RPMI8226 (cell line): Measurements from ENCODE around the gene EPHA2.

ENCODE experiments used
- DNase-seq: peaks from one replicate; pipeline ENCODE4 v3.0.0-alpha.2; 2015

Gene EPHA2

DNA sequence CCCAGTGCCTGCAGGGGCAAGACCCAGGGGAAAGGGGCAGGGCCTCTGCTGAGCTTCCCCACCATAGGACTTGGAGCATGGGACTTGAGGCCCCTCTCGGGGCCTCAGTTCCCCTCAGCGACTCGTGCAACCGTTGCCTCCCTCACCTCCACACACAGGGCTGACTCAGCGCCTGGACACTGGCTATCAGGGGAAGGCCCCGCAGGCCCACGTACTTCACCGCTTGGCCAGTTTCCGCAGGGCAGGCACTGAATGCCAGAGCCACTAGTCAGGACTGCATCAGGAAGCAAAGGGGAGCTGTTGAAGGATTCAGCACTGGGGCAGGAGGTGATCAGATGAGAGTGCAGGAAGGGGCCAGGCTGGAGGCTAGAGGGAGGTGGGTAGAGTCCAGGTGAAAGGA lies 66.9 kb downstream of the EPHA2 start:
- no peak for DNase-seq

DNA sequence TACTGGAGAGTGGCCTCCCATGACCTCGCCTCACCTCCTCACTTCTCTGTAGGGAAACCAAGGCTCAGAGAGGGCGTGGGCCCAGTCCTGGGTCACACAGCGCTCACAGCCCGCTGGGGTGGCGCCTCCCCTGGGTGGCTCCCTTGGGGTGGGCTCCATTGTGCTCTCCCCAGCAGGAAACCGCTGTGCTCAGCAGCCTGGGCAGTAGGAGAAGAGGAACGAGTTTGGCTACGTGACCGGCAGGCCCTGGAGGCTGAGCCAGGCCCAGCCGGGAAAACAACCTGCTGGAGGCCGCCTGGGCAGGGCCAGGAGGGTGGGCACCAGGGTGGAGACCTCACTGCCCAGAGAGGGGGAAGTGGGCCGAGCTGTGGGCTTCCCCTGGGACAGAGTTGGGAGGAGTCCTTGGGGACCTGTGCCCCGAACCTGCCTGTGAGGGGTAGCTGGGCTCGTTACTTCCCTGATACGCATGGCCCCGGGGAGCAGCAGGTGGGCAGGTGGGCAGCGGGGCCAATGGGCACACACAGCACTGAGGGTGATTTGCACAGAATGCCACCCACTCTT lies 67.4 kb downstream of the EPHA2 start:
- DNase-seq, result no peak

DNA sequence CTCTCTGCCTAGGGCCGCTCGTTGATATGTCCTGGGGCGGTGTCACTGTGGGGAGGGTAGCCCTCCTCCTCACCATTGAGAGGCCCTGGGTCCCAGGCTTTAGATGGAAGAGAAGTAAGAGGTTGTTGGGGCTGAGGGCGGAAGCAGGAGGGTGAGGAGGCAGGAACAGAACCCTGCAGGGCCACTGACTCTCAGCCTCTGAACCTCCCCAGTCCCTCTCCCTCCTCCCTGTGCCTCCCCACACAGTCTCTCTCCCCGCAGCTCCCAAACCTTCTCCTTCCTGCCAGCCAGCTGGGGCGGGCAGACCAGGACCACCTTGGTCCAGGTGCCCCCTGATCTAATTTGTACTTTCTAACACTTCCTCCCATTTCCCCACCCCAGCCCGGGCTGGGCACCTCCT lies 68.1 kb downstream of the EPHA2 start:
- DNase-seq, result no peak

DNA sequence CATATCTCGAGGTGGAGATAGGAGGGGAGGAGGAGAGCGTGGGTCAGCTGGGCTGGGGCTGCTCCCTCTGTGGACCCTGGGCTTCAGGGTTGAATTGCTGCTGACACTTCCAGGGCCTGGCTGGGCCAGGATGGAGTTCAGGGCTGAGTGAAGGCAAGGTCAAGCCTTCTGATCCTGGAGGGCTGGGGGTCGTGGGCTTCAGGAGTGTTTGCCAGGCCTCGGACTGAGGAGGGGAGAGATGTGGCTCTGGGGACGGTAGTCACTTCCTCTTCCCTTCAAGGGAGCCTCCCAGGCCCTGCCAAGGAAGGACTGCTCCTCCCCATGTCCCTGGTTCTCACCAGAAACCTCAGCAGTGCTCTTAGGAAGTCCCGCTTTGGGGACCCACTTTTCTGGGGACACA lies 70.3 kb downstream of the EPHA2 start:
- DNase-seq, result no peak

DNA sequence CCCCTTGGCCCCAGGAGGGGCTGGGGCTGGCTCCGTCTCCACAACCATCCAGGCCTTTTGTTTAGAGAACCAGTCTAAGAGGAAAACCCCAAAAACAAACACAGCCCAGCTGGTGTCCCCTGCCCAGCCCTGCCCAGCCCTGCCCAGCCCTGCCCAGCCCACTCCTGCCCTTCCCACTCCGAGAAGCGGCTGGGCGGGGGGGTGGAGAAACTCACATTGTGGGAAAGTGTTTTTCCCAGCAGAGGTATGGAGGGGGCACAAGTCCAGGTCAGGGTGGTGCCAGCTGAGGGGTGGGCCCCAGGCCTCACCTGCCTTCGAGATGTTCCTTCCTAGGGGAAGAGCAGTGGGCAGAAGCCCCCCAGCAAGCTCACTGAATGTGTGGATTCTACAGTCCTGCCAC lies 72.4 kb downstream of the EPHA2 start:
- no peak for DNase-seq

DNA sequence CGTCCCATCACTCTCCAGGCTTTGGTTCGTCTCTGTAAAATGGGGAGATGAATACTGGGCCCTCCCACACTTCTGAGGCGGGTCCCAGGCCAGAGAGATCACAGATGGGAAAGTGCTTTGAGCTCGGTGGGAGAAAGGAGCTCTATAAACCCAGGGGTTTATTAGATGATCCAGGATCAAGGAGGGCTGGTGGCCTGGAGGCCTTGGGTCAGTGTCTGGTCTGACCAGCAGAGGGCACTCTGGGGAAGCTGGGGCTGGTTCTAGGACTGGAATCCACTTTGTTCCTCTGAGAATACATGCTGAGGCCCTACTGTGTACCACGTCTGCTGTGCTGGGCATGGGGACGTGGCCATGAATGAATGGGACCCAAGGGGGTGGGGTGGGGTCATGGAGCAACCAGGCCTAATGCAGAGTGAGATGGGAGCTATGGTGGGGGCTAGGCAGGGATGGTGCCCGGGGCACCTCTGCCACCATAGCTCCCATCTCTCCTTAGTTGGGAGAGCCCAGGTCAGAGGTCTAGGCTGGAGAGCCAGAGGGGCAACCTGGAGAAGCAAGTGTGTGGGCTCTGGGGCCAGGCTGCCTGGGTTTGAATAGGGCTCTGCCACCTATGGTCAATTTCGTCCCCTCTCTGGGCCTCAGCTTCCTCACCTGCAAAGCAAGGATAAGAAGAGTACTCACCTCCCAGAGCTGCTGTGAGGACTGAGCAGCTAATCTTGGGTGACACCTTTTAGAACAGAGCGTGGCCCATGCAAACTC lies 73.4 kb downstream of the EPHA2 start:
- DNase-seq, result peak; percentile 79

DNA sequence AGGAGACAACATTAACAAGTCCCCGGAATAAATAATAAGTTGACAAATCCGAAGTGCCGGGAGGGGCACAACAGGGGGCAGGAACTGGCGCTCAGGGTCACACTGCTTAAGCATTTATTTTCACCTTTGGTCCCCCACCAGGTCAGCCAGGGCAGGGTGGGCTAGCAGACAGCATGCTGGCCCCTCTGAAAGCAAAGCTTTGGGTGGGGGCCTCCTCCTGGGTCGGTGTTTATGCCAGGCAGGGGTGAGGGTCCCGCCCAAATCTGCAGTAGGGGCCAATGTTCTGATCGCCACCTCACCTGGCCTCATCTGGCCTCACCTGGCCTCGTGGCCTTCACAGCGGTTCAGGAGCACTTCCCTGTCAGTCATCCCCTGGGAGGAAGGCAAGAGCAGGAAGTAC lies 74.2 kb downstream of the EPHA2 start:
- no peak for DNase-seq

DNA sequence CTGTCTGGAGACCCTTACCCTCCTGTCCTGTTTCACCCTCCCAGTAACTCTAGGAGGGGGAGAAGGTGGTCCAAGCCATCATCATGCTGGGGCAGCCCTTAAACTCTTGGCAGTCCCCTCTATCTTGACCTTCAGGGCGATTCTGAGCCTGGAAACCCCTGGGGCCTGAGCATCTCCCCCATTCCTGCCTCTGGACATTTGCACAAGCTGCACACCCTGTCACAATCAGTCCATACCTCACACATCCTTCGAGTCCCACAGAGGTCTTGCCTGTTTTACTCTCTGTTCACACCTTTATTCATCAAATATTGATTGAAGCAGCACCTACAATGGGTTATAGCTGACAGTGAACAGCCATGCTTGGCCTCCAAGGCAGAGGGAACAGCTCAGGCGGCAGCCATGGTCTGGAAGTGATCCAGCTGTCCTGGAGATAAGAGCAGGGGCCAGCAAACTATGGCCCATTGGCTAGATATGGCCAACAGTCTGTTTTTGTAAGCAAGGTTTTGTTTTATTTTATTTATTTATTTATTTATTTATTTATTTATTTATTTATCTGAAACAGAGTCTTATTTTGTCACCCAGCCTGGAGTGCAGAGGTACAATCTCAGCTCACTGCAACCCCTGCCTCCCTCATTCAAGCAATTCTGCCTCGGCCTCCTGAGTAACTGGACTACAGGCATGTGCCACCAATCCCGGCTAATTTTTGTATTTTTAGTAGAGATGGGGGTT lies 75.3 kb downstream of the EPHA2 start:
- DNase-seq, result no peak

DNA sequence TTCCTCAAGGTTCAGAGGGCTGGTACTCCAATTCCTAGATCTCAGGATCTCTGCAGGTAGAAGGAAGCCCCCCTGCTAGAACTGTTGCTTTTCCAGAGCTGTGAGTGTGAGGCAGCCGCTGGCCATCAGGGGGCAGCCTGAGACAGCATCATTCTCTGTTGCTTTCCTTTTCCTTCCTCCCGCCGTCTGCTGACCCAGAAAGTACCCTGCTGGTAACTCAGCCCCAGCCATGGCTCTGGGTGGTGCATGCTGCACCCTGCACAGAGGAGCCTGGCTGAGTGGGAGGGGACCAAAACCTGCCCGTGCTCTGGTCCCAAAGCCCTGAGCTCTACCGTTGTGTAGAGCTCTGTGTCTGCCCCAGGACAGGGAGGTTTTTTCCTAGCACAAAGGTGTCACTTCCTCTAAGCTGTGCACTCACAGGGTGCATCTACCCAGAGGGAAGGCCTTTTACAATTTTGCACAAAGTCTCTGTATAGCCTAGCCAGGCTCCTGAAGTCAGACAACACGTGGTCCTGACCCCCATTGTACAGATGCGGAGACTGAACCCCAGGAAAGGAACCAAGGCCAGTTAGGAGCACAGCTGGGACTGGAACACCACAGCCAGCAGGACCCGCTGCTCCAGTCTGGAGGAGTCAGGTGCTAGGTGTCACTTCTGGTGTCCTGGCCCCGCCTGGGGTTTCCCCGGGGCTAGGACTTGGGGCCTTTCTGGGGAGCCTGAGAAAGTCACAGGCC lies 76.8 kb downstream of the EPHA2 start:
- DNase-seq, result peak; percentile 77

DNA sequence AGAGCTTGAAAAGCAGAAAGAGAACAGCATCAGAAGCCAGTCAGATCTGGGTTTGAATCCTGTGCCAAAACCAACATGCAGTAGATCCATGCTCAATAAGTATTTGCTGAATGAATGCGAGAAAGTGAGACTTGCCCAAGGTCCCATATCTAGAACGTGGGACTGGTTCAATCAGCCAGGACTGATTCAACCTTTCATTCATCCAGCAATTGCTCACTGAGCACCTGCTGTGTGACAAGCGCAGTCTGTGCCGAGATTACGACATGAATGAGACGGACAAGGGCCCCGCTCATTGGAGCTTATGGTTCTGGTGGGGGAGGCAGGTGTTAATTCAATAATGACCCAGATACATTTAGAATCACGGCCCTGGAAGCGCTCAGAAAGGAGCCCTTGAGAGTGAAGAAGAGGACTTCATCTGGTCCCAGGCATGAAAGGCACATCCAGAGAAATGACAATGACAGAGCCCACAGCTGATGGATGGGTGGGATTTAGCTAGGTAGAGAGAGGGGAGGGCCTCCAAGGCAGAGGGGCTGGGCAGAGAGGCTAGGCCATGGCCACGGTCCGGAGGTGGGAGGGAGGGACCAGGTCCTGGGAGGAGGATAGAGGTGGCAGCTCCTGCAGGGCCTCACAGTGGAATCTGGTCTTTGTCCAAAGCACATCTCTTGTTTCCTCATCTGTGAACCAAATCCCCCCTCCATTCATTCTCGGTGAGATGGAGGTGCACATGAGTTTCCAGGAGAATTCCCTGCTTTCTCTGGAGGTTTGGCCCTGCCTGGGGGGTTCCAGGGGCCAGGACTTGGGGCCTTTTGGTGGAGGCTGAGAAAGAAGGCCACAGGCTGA lies 78.2 kb downstream of the EPHA2 start:
- no peak for DNase-seq

DNA sequence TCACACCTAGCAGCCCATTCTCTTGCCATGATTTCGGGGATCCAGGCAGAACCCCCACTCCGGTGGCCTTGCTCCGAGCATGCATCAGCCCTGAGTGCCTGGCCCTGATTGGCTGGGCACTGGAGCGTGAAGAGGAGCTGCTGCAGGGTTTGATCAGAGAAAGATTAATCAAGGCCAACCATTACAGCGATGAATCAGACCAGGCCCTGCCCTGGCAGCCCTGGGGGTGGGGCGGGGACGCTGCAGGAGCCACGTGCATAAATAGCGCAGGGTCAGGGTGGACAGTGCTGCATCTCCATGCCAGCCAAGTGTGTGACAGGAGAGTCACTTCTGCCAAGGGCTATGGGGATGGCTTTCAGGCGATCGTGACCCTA lies 79.0 kb downstream of the EPHA2 start:
- no peak for DNase-seq

DNA sequence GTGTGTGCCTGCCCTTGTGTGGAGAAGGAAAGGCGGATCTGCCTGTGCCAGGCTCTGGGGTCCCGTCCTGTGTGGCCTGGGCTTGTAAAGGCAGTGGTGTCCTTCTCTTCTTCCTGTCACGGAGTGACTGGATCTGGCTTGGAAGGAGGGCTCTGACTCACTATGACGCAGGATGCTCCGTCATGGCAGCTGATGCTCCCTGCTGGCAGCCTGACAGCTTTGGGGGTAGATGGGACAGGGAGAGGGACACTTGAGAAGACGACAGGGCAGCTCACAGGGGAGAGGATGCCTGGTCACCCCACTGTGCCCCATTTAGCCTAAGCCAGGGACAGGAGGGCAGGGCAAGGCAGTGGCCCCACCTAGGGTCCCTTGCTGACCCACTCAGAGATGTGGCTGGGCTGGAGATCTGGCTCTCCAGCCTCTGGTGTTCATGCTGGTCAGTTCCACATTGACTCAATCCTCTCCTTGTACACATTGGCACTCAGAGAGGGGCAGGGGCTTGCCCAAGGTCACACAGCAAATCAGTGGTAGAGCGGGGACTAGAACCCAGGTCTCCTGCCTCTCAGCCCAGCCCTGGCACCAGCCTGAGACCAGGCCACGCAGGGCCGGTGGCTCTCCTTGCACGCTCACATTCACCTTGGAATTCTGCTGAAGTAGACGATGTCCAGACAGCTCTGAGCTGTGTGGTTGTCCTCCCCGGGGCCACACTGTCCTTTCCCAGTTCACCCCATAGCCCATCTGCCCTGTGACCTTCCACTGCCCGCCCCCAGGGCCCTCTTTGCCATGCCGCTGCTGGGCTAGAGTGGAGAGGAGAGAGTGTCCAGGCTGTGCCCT lies 79.6 kb downstream of the EPHA2 start:
- no peak for DNase-seq

DNA sequence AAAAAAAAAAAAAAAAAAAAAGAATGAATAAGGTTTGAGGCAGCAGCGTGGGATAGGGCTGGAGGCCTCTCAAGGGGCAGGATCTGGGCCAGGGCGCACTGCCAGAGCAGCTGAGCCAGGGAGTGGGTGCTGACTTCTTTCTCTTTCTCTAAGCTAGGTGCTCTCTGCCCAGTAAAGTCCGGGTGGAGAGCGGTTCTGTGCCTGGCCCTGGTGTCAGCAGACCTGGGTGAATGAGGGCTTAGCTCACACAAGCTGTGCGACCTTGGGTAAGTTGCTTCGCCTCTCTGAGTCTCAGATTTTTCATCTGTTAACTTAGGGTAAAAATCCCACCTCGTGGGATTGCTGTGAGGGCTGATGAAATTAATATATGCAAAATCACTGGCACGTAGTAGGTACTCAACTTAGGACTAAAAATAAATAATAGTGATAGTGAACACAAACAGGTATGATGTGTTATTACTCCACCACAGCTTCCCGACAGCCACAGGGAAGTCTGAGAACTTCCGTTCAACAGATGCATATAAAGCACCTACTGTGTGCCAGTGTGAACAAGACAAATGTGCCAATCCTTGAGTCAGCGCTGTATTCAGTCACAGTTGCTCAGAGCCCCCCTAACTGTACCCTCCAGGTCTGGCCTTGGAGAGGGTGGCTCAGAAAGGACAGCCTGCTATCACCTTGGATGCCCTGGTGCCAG lies 80.4 kb downstream of the EPHA2 start:
- peak; percentile 79 for DNase-seq
